HTERT RPE-1 (cell line): ENCODE data around the gene RNASE11.
"Not testable (repeated sequence)": the region's sequence is repeated elsewhere in the genome, so short reads cannot be mapped to it uniquely, and the experiment has no call there.

ENCODE experiments used
- in situ Hi-C: fragments of 300-500 bp; cut with MboI; formaldehyde crosslinking; loops from 4 replicates; pipeline ENCODE4 v1.14.3; 2020; ENCODE audit warnings: low sequenced_read_pairs

Gene RNASE11

GRCh38 chr14:20587489-20588154 lies at the start of gene RNASE11:
TSS of gene RNASE11 (minus strand) at chr14:20588001.
- in situ Hi-C loops = no loop called here

DNA sequence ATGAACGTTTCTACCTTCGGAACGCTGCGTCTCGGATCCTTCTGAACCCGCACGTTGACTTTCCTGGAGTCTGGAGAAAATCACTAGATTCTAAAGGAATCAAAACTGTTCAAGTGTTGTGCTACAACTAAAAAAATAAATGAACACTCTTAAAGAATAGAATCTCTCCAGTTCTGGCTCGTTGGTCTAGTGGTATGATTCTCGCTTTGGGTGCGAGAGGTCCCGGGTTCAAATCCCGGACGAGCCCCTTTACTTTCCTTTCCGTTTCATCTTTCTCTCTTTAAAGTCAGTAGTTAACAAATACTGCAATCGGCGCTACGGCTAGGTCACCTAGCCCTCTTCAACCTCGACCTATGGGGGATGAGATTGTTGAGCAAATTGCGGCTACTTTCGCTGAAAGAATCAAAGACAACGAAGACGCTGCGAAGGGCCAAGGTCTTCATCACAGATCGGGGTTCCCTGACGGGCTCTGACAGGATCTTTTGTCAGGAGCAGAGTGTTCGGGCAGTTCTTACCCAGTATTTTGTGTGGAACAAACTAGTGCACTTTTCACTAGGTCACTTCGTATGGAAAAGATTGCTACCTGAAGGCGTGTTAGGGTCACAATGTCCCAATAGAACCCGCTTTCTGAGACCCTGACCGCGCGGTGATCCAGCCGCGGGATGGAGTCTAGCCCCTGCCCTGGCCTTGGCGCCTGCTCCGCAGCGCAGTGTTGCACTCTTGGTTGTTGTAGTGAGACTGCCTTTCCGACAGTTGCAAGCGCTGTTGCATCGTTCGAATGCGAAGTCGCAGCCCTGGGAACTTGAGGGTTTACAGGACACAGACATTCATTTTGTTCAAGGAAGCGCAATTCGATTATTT lies 45.3 kb upstream of the RNASE11 start:
- in situ Hi-C loops = no loop called here

- in situ Hi-C loops = no loop called here
These were observed 44.6 kb upstream of the RNASE11 start for GRCh38 chr14:20632448-20632830.

DNA sequence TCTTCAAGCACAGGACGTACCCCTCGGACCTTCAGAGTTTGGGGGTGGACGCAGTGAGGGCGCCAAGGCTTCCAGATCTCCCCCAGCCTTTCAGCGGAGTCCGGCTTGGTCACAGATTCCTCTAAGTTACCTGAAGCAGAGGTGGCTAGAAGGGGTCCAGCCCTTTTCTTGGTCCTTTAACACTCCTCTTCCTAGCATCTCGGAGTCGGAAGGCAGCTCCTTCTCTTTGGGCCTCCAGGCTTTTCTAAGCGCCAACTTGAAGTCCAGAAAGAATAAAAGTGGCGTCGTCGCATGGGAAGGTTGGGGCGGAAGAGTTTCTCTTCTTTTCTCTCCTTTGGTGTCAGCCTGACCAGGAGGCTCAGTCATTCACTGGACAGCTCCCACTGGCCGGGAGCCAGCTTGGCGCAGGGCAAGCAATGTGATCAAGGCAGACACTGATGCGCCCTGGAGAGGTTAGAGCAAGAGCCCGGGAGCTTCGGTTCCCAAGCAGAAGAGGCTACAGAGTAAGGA lies 44.1 kb upstream of the RNASE11 start:
- in situ Hi-C loops = no loop called here

- in situ Hi-C loops = no loop called here
These were observed 43.5 kb upstream of the RNASE11 start for GRCh38 chr14:20631023-20631879.

DNA sequence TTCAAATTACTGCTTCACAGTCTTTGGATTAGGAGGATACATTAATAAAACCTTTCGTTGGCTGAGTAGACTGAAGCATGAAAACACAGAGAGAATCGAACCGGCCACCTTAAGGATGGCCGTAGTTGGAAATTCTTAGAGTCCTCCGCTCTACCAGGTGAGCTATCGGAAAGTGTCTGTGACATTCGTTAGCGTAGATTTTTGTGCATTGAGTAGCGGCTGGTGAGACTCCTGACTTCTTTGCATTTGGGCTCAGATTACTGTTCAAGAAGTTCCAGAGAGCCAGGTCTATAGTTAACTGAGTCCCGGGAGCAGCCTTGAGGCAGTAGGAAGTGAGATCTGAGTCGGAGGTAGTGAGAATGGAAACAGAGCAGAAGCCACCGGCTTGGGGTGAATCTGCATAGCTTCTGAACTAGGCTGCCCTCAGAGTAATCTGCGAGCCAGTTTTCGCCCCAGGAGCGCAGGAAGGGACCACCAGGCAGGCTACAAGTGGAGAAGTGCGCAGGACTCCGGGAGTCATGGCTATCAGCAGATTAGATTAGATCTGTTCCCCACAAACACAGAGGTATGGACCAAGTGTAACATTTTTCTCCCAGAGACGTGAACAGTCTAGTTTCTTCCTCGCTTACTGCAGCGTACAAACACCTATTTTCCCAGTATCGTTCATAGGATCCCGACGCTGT lies 42.7 kb upstream of the RNASE11 start:
- in situ Hi-C loops = no loop called here

DNA sequence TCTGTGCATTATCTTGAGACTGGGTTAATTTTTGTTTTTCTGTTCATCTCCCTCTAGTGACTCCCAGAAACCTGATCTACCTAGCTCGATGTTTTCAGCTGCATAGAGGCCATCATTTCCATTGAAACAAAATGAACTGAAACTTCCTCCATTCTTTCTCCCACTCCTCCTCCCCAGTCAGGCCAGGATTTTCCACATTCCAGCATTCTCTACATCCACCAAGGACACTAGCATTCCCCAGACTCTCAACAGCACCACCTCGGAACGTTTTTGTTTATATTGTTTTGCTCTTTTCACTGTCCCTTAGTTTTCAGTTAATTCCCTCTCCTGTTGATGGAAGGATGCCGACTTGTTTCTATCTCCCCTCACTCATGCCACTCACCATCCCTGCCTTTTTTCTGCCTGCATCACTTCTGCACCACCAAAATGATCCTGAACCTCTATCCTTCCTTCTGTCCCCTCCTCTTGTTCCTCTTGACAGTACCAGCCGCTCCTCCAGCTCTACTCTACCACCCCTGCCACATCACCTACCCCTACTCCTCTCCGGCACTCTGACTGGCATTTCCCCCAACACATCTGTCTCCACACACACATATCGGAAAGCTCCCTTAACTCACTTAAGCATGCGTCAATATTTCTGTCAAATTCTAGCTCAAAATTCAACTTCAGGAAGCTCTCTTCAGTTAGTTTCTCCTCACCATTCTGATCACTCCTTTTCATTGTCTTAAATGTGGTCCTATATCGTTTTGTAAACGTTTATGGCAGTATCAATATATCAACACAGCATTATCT lies 40.5 kb upstream of the RNASE11 start:
- in situ Hi-C loops = no loop called here

DNA sequence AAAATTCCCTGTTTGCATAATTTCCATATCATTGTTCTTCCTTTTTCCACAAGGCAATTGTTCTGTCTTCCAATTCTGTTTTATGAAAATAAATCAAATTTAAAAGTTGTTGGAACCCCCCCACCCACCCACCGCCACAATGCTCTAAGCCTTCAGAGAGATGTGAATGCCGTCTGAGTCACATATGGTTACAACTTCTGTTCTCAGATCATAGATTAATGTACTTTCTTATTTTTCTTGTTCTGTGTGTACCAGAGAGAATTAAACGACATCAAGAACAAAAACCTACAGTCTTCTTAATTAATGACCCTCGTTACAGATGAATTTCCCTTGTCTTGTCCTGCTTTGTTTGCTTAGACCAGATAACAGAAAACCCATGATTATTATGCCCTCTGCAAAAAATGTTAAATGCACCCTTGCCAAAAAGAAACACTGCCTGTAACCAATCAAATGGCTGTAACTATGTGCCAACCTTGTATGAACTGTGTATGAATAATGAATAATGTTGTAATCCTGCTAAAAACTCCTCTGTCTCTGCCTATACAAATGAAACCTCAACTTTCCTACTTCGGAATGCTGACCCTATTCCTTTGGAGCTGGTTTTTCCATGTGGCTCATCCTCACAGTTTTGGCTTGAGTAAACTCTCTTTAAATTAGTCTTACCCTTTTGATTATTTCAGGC lies 39.7 kb upstream of the RNASE11 start:
- in situ Hi-C loops = no loop called here

DNA sequence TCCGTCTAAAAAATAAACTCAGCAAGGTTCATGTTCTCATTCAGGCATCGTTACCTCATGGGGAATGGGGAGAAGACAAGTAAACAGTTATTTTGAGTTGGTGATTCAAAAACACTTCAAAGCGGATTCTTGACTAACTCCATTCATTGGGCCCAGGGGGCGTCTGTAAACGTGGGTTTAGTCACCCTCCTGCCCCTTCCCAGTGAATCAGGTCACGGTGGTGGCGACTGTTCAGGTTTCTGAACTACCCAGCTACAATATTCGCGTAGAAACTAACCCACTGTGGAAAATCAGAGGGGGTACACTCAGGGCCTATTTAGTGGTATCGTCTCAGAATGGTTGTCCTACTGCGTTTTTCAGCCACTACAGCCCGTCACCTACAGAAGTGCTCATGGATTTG lies 38.5 kb upstream of the RNASE11 start:
- in situ Hi-C loops = no loop called here

DNA sequence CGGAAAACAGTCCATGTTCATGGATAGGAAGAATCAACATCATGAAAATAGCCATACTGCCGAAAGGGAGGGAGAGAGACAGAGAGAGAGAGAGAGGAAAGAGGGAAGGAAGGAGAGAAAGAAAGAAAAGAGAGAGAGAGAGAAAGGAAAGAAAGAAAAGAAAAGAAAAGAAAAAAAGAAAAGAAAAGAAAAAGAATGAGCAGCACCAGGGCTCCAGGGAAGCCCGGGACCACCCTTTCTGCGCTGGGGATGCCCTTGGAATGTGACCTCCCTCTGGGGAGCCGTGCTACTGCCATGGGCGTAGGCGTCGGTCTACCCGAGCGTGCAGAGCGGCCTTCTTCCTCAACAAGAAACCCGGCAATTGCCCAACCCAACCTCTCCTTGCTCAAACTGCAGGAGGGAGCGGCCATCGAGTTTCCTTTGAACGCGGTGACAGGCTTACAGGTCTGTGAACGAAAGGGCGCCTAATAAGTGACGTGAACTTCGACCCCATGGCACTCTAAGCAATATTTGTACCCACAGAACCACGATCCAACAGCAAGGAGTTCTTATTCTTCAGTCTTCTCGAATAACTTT lies 36.8 kb upstream of the RNASE11 start:
- in situ Hi-C loops = no loop called here

GRCh38 chr14:20623798-20624197 lies 36.0 kb upstream of the RNASE11 start:
- in situ Hi-C loops = no loop called here

DNA sequence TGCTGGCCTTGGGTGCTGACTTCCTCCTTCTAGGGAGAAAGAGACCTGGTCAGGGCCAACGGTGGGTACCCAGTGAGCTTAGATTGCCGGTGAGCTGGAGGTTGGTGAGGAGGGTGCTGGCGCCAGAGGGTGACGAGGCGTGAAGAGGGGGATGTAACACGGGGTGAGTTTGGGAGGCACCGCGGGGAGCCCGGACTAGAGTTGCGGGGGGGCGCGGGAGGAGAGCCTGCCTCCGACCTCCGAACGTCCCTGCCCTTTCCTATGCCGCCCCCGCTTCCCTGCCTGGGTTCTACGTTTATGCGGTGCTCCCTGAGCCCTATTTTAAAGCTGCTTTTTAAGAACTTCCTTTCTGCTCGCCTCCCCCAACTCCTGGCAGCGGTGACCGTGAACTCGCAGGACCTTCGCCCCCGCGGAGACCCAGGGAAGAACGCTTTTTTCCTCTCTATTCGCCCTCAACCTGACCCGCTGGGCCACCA lies 35.1 kb upstream of the RNASE11 start:
- in situ Hi-C loops = no loop called here

DNA sequence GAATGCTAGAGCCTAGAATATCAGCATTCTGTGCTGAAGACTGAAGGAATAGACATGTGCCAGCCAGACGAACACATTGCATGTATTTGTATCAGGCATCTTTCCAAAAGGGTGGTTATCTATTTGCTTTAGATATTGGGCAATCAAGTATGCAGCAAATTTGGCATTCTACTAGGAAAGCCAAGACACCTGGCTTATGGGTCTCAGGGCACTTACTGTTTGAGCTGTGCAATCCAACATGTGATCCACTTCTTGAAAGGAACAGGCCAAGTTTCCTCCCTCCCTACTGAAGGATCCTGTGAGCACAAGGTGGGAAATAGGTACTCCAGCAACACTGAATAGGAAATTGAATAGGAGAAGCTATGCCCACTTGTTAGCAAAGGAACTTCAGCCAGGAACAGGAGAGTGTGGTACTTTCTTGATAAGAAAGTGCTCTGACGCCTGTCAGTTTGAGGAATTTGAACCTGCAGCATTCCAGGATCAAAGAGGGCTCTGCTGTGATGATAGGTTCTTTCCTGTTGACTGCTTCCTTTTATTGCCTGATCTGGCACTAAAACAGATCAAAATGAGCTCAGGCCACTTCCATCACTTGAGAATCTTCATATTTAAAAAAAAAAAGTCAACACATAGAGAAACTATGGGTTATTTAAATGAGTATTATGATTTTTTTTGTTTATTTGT lies 33.1 kb upstream of the RNASE11 start:
- in situ Hi-C loops = no loop called here

DNA sequence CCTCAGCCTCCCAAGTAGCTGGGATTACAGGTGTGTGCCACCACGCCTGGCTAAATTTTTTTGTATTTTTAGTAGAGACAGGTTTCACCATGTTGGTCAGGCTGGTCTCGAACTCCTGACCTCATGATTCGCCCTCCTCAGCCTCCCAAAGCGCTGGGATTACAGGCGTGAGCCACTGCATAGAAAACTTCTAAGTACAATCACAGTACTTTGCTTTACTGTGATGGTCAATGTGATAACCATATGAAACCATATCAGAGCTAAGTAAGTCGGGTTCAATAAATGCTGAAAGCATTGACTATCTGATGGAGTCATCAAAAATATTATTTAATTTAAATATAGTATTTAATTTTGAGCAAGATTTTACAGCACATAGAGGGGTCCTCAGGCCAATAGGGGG lies 31.9 kb upstream of the RNASE11 start:
- in situ Hi-C loops = not testable (repeated sequence)

DNA sequence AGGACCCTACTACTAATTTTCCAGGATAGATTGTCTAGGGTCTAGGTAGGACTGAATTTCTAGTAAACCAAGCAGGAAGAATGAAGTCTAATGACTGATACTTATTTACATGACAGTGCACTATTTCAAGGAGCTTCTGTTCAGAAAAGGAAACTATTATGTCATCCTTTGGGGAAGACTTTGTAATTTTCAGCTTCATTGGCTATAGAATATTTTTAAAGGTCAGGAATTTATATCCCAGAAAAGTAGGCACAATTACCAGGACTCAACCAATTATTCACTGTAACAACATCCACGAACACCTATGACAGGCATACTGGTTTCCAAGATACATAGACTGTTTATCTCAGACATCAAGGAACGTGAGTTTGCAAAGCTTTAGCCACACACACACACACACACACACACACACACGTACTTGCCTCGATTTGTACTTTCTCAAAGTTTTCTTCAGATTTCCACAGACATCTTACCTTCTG lies 30.5 kb upstream of the RNASE11 start:
- in situ Hi-C loops = no loop called here

DNA sequence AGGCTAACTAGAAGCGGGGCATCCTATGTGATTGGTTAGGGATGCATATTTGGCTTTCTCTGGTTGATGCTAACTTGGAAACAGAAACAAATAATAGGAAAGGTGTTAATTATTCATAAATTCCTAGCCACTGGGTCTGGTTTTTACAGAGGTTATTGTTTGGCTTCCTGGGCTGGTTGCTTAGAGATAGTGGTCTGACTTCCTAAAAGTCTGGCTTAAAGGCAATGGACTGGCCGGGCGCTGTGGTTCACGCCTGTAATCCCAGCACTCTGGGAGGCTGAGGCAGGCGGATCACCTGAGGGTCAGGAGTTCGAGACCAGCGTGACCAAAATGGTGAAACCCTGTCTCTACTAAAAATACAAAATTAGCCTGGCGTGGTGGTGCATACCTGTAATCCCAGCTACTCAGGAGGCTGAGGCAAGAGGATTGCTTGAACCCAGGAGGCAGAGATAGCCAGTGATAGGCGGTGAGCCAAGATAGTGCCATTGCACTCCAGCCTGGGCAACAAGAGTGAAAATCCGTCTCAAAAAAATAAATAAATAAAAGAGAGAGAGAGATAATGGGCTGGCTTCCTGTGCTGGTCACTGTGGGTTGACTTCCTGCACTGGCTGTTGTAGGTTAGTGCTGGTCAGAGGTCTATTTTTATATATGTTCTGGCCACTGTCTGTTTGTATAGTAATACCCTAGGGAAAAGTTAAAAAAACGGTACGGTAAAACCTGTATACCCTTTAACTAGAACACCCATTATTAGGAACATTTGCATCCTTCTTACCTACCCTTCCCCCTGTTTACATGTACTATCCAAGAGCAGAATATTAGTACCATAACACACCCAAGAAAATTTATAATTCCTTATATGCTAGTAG lies 29.6 kb upstream of the RNASE11 start:
- in situ Hi-C loops = no loop called here

DNA sequence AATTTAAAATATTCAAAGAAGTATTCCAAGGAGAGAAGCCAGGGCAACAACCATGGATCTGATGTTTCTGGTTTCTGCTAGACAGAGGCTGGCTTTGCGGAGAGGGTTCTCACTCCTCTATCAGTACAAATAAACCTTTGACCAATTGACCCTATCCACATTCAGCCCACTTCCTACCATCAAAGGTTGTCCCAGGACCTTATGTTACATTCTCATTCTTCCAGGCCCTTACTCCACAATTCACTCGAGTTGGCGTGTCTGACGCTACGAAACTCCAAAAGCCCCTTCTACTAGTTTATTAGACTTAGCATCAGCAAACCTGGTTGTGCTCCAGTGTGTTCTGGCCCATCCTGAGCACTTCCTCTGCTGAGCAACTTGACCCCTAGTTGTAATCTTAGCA lies 28.2 kb upstream of the RNASE11 start:
- in situ Hi-C loops = no loop called here
